Lower leg skin (tissue), 4 donors: Measurements from ENCODE around the gene BABAM1. TPM values are rescaled to one million over a fixed set of nuclear protein-coding genes. Genes with fewer than 3 reads are reported as not detected.

Source experiments
- DNase-seq, 2 donors: peaks; one replicate each; pipeline ENCODE4 v3.0.0-alpha.2; 2019; ENCODE audit warnings: low spot score in 2 of 2
- H3K4me3 ChIP-seq: fragments of 200-600 bp; sonication (generic); 2 replicates; pipeline ENCODE4 v1.5.1; 2017; ENCODE audit warnings: mild to moderate bottlenecking, low read depth; ENCODE audit not compliant: poor library complexity, severe bottlenecking
- POLR2A ChIP-seq, 2 donors: fragments of 450-650 bp; IDR thresholded peaks; one replicate each; pipeline ENCODE4 v1.6.1; 2016 to 2017; ENCODE audit warnings: antibody characterized with exemption in 2 of 2, mild to moderate bottlenecking in 1 of 2, moderate library complexity in 1 of 2
- WGBS, 2 donors: methylation state at CpG; one replicate each; pipeline ENCODE4 v1.1.5; 2018; 5-methylcytosine and 5-hydroxymethylcytosine counted together
- intact Hi-C: fragments of 100-400 bp; cut with DNase I; formaldehyde crosslinking; loops from one replicate; pipeline ENCODE4 v1.15.0; 2023; ENCODE audit warnings: low total_unique reads
- total RNA-seq, 4 donors: library from RNA; depleted of rRNA; stranded (reverse); fragments of >200 nt; gene quantifications; one replicate each; pipeline ENCODE4 v1.1.0, GENCODE V29; 2016
- TF ChIP-seq, protein P1 (sequence below), 3 donors: fragments of 450-650 bp; IDR thresholded peaks; one replicate each; pipeline ENCODE4 v1.5.1; 2016; ENCODE audit warnings: antibody characterized with exemption in 3 of 3, mild to moderate bottlenecking in 3 of 3, moderate library complexity in 2 of 3

BABAM1 gene
- total RNA-seq, 4 donors from 2014 or later = 48.3 to 61.2 (median 59.6) TPM

DNA sequence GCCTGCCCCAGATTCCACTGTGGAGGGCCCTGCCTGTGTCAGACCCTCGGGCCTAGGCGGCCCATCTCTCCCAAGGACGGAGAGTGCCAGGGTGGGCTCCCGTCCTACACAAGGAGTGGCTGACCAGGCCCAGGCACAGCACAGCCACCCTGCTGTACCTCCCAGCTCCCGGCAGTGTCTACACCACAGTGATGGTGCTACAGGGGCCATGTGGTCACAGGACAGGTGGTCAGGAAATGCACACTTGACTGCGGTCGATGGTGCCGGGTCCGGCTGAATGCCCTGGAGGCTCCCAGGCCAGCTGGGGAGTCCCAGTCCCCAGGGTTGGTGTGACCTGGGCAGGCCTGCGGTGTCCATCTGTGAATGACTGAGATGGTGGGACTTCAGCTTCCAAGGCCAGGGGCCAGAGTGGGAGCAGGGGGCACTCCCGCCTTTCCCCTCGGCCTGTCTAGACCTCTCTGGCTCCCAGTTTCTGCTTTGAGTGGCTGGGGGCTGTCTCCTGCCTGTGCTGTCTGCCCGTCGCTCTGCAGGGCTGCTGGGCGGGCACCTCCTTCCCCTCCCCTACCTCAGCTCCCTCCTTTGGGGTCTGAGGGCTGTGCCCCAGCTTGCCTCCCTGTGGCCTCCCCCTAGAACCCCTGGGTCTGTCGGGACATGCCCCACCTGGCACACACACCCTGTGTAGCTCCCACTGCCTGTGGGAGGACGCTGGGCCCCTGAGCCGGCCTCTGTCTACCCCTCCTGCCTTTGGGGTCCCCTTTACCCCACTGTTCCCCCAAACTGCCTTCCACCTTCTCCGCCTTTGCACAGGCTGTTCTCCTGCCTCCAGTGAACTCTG, 54.6 kb downstream of the BABAM1 start:
- TF ChIP-seq, protein P1, sequence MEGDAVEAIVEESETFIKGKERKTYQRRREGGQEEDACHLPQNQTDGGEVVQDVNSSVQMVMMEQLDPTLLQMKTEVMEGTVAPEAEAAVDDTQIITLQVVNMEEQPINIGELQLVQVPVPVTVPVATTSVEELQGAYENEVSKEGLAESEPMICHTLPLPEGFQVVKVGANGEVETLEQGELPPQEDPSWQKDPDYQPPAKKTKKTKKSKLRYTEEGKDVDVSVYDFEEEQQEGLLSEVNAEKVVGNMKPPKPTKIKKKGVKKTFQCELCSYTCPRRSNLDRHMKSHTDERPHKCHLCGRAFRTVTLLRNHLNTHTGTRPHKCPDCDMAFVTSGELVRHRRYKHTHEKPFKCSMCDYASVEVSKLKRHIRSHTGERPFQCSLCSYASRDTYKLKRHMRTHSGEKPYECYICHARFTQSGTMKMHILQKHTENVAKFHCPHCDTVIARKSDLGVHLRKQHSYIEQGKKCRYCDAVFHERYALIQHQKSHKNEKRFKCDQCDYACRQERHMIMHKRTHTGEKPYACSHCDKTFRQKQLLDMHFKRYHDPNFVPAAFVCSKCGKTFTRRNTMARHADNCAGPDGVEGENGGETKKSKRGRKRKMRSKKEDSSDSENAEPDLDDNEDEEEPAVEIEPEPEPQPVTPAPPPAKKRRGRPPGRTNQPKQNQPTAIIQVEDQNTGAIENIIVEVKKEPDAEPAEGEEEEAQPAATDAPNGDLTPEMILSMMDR (IDR thresholded peaks at IDR 0.05) = no peak
- TF ChIP-seq POLR2A (IDR thresholded peaks at IDR 0.05) = no peak
- intact Hi-C loops = no loop called here
- H3K4me3 ChIP-seq = no peak overlapping the region
- WGBS, 2 donors = 83 to 84% methylated on average over 14 to 16 of the region's 19 CpGs
- DNase-seq = no peak

DNA sequence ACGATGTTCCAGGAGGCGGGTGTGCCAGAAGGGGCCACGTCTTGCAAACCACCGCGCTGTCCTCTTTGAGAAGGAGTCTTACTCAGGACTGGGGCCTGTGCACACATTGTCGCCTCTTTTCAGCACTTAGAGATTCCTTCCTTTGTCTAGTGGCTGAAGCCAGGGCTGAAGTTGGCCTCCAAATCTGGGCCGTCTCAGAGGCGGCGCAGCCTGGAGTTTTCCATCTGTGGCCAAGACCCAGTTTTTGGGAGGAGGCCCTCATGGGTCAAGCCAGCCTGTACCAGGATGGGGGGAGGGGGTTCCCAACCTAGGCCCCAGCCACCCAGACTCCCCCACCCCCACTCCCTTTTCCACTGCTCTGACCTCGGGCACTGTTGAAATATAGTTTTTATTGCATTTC, 55.6 kb downstream of the BABAM1 start:
- intact Hi-C loops = no loop called here
- no peak overlapping the region for H3K4me3 ChIP-seq
- no peak for DNase-seq
- TF ChIP-seq POLR2A (IDR thresholded peaks at IDR 0.05) = no peak
- TF ChIP-seq, protein P1 (IDR thresholded peaks at IDR 0.05) = no peak
- 58 to 67% methylated on average over 10 of the region's 10 CpGs for WGBS, 2 donors

DNA sequence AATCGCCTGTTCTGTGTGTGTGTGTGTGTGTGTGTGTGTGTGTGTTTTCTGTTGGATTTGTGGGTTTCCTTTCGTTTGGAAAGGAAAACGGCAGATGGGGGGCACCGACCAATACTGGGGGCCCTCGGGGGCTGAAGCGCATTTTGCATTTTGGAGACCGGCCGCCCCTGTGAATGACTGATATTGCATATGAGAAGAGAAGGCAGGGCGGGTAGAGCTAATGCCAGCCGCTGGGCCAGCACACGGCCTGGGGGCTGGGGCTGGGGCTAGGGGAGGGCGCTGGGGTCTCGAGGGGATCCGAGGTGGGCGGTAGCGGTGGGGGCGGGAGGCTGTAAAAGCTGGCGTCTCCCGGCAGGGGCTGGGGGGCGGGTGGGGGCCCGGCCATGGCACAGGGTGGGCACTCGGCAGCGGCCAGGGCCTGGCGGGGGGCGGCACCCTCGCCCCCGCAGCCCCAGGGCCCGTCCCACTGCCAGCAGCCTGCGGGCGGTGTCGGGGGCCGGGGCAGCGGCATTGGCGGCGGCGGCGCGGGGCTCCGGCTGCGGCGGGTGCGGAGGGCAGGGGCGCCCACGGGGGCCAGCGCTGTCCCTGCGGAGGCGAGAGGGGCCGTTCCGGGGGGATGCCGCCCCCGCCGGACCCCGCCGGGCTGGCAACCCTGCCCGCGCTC, 56.2 kb downstream of the BABAM1 start:
- intact Hi-C loops = no loop called here
- no peak for DNase-seq
- 39 to 51% methylated on average over 18 to 37 of the region's 56 CpGs for WGBS, 2 donors
- TF ChIP-seq POLR2A (IDR thresholded peaks at IDR 0.05) = no peak
- TF ChIP-seq, protein P1 (IDR thresholded peaks at IDR 0.05) = no peak
- H3K4me3 ChIP-seq = no peak overlapping the region

- intact Hi-C loops = no loop called here
- no peak for DNase-seq
- no peak for TF ChIP-seq POLR2A (IDR thresholded peaks at IDR 0.05)
- TF ChIP-seq, protein P1 (IDR thresholded peaks at IDR 0.05) = no peak
- 29 to 36% methylated on average over 1 of the region's 7 CpGs for WGBS, 2 donors
- no peak overlapping the region for H3K4me3 ChIP-seq
Observed at GRCh38 chr19:17323964-17324332, 56.7 kb downstream of the BABAM1 start.

DNA sequence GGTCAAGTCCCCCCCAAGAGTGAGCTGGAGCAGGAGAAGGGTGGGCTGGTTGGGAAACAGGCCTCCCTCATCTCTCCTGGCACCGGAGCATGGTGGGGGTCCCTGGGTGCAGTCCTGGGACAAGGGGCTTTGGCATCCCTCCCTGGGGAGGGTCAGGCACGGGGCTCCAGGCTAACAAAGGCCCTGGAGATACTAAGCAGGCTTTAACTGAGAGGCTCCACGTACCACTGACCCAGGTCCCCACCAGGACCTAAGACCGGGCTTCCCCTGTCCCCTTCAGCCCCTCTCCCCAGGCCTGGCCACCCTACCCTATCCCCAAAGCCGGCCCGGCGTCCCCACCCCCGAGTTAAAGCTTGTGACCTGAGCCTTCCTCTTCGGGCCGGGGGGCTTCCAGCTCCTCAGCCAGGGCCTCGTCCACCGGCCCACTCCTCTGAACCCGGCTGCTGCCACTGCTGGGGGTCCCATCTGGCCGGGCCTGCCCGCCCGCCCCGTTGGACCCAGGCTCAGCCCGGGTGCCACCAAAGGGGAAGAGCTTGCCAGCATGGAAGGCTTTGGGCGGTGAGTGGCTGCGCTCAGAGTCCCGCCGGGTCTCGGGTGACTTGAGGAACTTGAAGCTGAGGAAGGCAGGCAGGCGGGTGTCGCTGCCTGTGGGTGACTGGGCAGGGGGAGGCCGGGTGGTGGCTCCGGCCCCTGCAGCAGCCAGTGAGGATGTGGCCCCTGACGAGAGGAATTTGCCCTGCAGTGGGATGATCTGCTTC, 57.3 kb downstream of the BABAM1 start:
- TF ChIP-seq POLR2A (IDR thresholded peaks at IDR 0.05) = no peak
- TF ChIP-seq, protein P1 (IDR thresholded peaks at IDR 0.05) = no peak
- intact Hi-C loops = no loop called here
- H3K4me3 ChIP-seq = no peak overlapping the region
- DNase-seq = no peak
- WGBS, 2 donors = 90% methylated on average over 18 to 28 of the region's 28 CpGs
